GM12892 (cell line): ENCODE results near the gene FBXW7.
A peak's percentile ranks its signal among the peaks of the same experiment; 100 is the strongest.

ENCODE experiments used
- DNase-seq: peaks from one replicate; pipeline ENCODE4 v3.0.0; 2011; ENCODE audit not compliant: insufficient read length
- FAIRE-seq: peaks from 2 replicates; lab custom pipeline; 2011; peaks lifted over from hg19 to GRCh38; lab: Jason Lieb, UNC
- POLR2A ChIP-seq: IDR thresholded peaks from 2 replicates; pipeline ENCODE4 v1.6.1; 2011; ENCODE audit warnings: low read depth, low read length, control low read depth
- POLR2AphosphoS5 ChIP-seq: IDR thresholded peaks from 2 replicates; pipeline ENCODE4 v1.6.1; 2011; ENCODE audit warnings: low read depth, low read length, control low read depth
- TAF1 ChIP-seq: IDR thresholded peaks from 2 replicates; pipeline ENCODE4 v1.6.1; 2011; ENCODE audit warnings: low read depth, mild to moderate bottlenecking, control low read depth, low read length, borderline replicate concordance

Gene FBXW7

GRCh38 chr4:152460488-152460887, 75.4 kb downstream of the FBXW7 start:
- DNase-seq (no peak), FAIRE-seq (peak; percentile 33)
- no peak for TF ChIP-seq POLR2A
- TF ChIP-seq TAF1, result no peak
- no peak for TF ChIP-seq POLR2AphosphoS5

- no peak for DNase-seq
Measured at GRCh38 chr4:152459326-152459725, 76.6 kb downstream of the FBXW7 start.

GRCh38 chr4:152458801-152459302, 77.0 kb downstream of the FBXW7 start:
- DNase-seq (no peak), FAIRE-seq (peak; percentile 46)
- TF ChIP-seq POLR2AphosphoS5 (no peak), POLR2A (no peak), TAF1 (no peak)

More at GRCh38 chr4:152459326-152459725, 76.6 kb downstream of the FBXW7 start:
- TF ChIP-seq POLR2A, result no peak
- no peak for TF ChIP-seq TAF1
- TF ChIP-seq POLR2AphosphoS5, result no peak
- no peak for FAIRE-seq

- no peak for DNase-seq
- no peak for FAIRE-seq
- TF ChIP-seq TAF1, result no peak
- no peak for TF ChIP-seq POLR2A
Measured at GRCh38 chr4:152456609-152457008, 79.3 kb downstream of the FBXW7 start.

GRCh38 chr4:152455311-152455710, 80.6 kb downstream of the FBXW7 start:
- no peak for TF ChIP-seq POLR2AphosphoS5
- DNase-seq (no peak), FAIRE-seq (peak; percentile 66)

GRCh38 chr4:152454398-152455011, 81.4 kb downstream of the FBXW7 start:
- FAIRE-seq (no peak), DNase-seq (no peak)
- TF ChIP-seq POLR2A (no peak), POLR2AphosphoS5 (no peak), TAF1 (no peak)

GRCh38 chr4:152451496-152451895, 84.4 kb downstream of the FBXW7 start:
- DNase-seq, result no peak
- peak; percentile 21 for FAIRE-seq
- TF ChIP-seq TAF1 (no peak), POLR2AphosphoS5 (no peak), POLR2A (no peak)

GRCh38 chr4:152448854-152449253, 87.0 kb downstream of the FBXW7 start:
- no peak for DNase-seq
- FAIRE-seq, result no peak
- TF ChIP-seq TAF1 (no peak), POLR2A (no peak), POLR2AphosphoS5 (no peak)

- TF ChIP-seq POLR2AphosphoS5, result no peak
- TF ChIP-seq TAF1, result no peak
- TF ChIP-seq POLR2A, result no peak
- FAIRE-seq (peak; percentile 54), DNase-seq (no peak)
Measured at GRCh38 chr4:152448038-152448707, 87.7 kb downstream of the FBXW7 start.

GRCh38 chr4:152443859-152444258, 92.0 kb downstream of the FBXW7 start:
- FAIRE-seq (peak; percentile 14), DNase-seq (no peak)
- no peak for TF ChIP-seq POLR2A
- no peak for TF ChIP-seq TAF1
- no peak for TF ChIP-seq POLR2AphosphoS5

GRCh38 chr4:152437561-152437960, 98.3 kb downstream of the FBXW7 start:
- no peak for FAIRE-seq
- no peak for DNase-seq
- no peak for TF ChIP-seq POLR2AphosphoS5
- TF ChIP-seq POLR2A, result no peak
- no peak for TF ChIP-seq TAF1

- peak; percentile 63 for FAIRE-seq
- TF ChIP-seq POLR2A, result no peak
- no peak for TF ChIP-seq TAF1
- TF ChIP-seq POLR2AphosphoS5, result no peak
- DNase-seq, result no peak
Measured at GRCh38 chr4:152436384-152436783, 99.5 kb downstream of the FBXW7 start.
